Hepatic stellate cell (primary cell): Measurements from ENCODE around the gene CHGA.

Source experiments
- DNase-seq: peaks from one replicate; pipeline ENCODE4 v3.0.0; 2011; ENCODE audit warnings: low spot score

Gene CHGA

GRCh38 chr14:92922883-92923743 lies at the start of gene CHGA:
TSS of gene CHGA (plus strand) at chr14:92923150. CDS start at chr14:92923360, 210 bp downstream.
- peak; percentile 60 for DNase-seq

GRCh38 chr14:92874962-92875661 lies 47.8 kb upstream of the CHGA start:
- DNase-seq, result no peak

GRCh38 chr14:92877757-92878431 lies 45.1 kb upstream of the CHGA start:
- DNase-seq, result no peak

- no peak for DNase-seq
These were observed 42.6 kb upstream of the CHGA start for GRCh38 chr14:92880351-92880750.

- peak; percentile 38 for DNase-seq
These were observed 42.1 kb upstream of the CHGA start for GRCh38 chr14:92880851-92881250.

GRCh38 chr14:92883066-92883465 lies 39.9 kb upstream of the CHGA start:
- no peak for DNase-seq

GRCh38 chr14:92884410-92884809 lies 38.5 kb upstream of the CHGA start:
- DNase-seq, result no peak

- DNase-seq, result no peak
These were observed 37.5 kb upstream of the CHGA start for GRCh38 chr14:92885279-92886061.

GRCh38 chr14:92886337-92886736 lies 36.6 kb upstream of the CHGA start:
- DNase-seq, result no peak

GRCh38 chr14:92887157-92887556 lies 35.8 kb upstream of the CHGA start:
- DNase-seq, result no peak

- no peak for DNase-seq
These were observed 34.1 kb upstream of the CHGA start for GRCh38 chr14:92888896-92889295.

GRCh38 chr14:92890830-92891588 lies 31.9 kb upstream of the CHGA start:
- DNase-seq, result no peak

- DNase-seq, result no peak
These were observed 30.4 kb upstream of the CHGA start for GRCh38 chr14:92892589-92892988.

GRCh38 chr14:92895352-92895878 lies 27.5 kb upstream of the CHGA start:
- DNase-seq, result no peak

- DNase-seq, result no peak
These were observed 24.9 kb upstream of the CHGA start for GRCh38 chr14:92897922-92898565.

GRCh38 chr14:92898566-92899131 lies 24.3 kb upstream of the CHGA start:
- DNase-seq, result no peak

GRCh38 chr14:92900660-92901059 lies 22.3 kb upstream of the CHGA start:
- DNase-seq, result no peak

GRCh38 chr14:92902191-92902590 lies 20.8 kb upstream of the CHGA start:
- no peak for DNase-seq

GRCh38 chr14:92902726-92903125 lies 20.2 kb upstream of the CHGA start:
- DNase-seq, result no peak

- no peak for DNase-seq
These were observed 19.6 kb upstream of the CHGA start for GRCh38 chr14:92903359-92903758.
